Stimulated activated CD8-positive, alpha-beta memory T cell treated with anti-CD3 and anti-CD28 coated beads, Interleukin-15, amount 100 ng/mL, for 48 hours (primary cell): Measurements from ENCODE around the gene SYCE3.
"Not testable (repeated sequence)": the region's sequence is repeated elsewhere in the genome, so short reads cannot be mapped to it uniquely, and the experiment has no call there.

Source experiments
- DNase-seq, 2 donors: peaks; one replicate each; pipeline ENCODE4 v3.0.0-alpha.2; 2020; ENCODE audit warnings: low read depth in 2 of 2

The SYCE3 gene

GRCh38 chr22:50562523-50563412 lies at the start of gene SYCE3:
SYCE3 (minus strand) TSS chr22:50562919; CDS start chr22:50556405, 6,514 bp downstream.
- DNase-seq, result peak; percentile 94 to 97

GRCh38 chr22:50612168-50612527 lies 49.4 kb upstream of the SYCE3 start:
- no peak for DNase-seq

- DNase-seq, result no peak
Measured at GRCh38 chr22:50611341-50612060, 48.8 kb upstream of the SYCE3 start.

- no peak for DNase-seq
Measured at GRCh38 chr22:50610581-50610980, 47.9 kb upstream of the SYCE3 start.

GRCh38 chr22:50610041-50610451 lies 47.3 kb upstream of the SYCE3 start:
- DNase-seq, result no peak

- no peak for DNase-seq
Measured at GRCh38 chr22:50609599-50609998, 46.9 kb upstream of the SYCE3 start.

- DNase-seq, result no peak
Measured at GRCh38 chr22:50608996-50609395, 46.3 kb upstream of the SYCE3 start.

GRCh38 chr22:50608058-50608840 lies 45.5 kb upstream of the SYCE3 start:
- DNase-seq, result not testable (repeated sequence)

GRCh38 chr22:50607659-50608020 lies 44.9 kb upstream of the SYCE3 start:
- DNase-seq, result no peak

GRCh38 chr22:50606946-50607658 lies 44.4 kb upstream of the SYCE3 start:
- no peak for DNase-seq

- DNase-seq, result no peak
Measured at GRCh38 chr22:50606165-50606945, 43.6 kb upstream of the SYCE3 start.

GRCh38 chr22:50605613-50606074 lies 42.9 kb upstream of the SYCE3 start:
- no peak for DNase-seq

- no peak for DNase-seq
Measured at GRCh38 chr22:50605002-50605612, 42.4 kb upstream of the SYCE3 start.

GRCh38 chr22:50604256-50605001 lies 41.7 kb upstream of the SYCE3 start:
- no peak for DNase-seq

- DNase-seq, result no peak
Measured at GRCh38 chr22:50603511-50604255, 41.0 kb upstream of the SYCE3 start.

GRCh38 chr22:50602338-50602700 lies 39.6 kb upstream of the SYCE3 start:
- DNase-seq, result no peak

GRCh38 chr22:50601669-50602337 lies 39.1 kb upstream of the SYCE3 start:
- no peak for DNase-seq

- DNase-seq, result no peak
Measured at GRCh38 chr22:50600967-50601668, 38.4 kb upstream of the SYCE3 start.
